Measurements from ENCODE around the gene B4GAT1.
"Not testable (repeated sequence)": the region's sequence is repeated elsewhere in the genome, so short reads cannot be mapped to it uniquely, and the experiment has no call there.

Gene B4GAT1

GRCh38 chr11:66347425-66348276 lies at the start of gene B4GAT1:
Gene B4GAT1, minus strand, starts transcription at chr11:66347629. Its CDS starts 84 bp downstream, at chr11:66347545.
- in situ Hi-C loops (cut with MboI; ENCODE audit: low sequenced_read_pairs, unreplicated experiment) = no loop called here
- DNase-seq (ENCODE audit: low spot score) = peak; percentile 86
- no peak for TF ChIP-seq CTCF (IDR thresholded peaks at IDR 0.05; ENCODE audit: borderline replicate concordance, control extremely low read depth, extremely low read depth, insufficient read depth, missing control alignments)

GRCh38 chr11:66393954-66394353 lies 46.5 kb upstream of the B4GAT1 start:
- in situ Hi-C loops (cut with MboI; ENCODE audit: low sequenced_read_pairs, unreplicated experiment) = no loop called here
- no peak for TF ChIP-seq CTCF (IDR thresholded peaks at IDR 0.05; ENCODE audit: borderline replicate concordance, control extremely low read depth, extremely low read depth, insufficient read depth, missing control alignments)
- no peak for DNase-seq (ENCODE audit: low spot score)

GRCh38 chr11:66391322-66391721 lies 43.9 kb upstream of the B4GAT1 start:
- in situ Hi-C loops (cut with MboI; ENCODE audit: low sequenced_read_pairs, unreplicated experiment) = no loop called here
- TF ChIP-seq CTCF (IDR thresholded peaks at IDR 0.05; ENCODE audit: borderline replicate concordance, control extremely low read depth, extremely low read depth, insufficient read depth, missing control alignments) = no peak
- no peak for DNase-seq (ENCODE audit: low spot score)

GRCh38 chr11:66388780-66389386 lies 41.5 kb upstream of the B4GAT1 start:
- DNase-seq (ENCODE audit: low spot score) = peak; percentile 69
- peak; percentile 82 for TF ChIP-seq CTCF (IDR thresholded peaks at IDR 0.05; ENCODE audit: borderline replicate concordance, control extremely low read depth, extremely low read depth, insufficient read depth, missing control alignments)
- in situ Hi-C loops (cut with MboI; ENCODE audit: low sequenced_read_pairs, unreplicated experiment) = no loop called here

GRCh38 chr11:66386171-66387069 lies 39.0 kb upstream of the B4GAT1 start:
- in situ Hi-C loops (cut with MboI; ENCODE audit: low sequenced_read_pairs, unreplicated experiment) = no loop called here
- DNase-seq (ENCODE audit: low spot score) = peak; percentile 73
- peak; percentile 89 for TF ChIP-seq CTCF (IDR thresholded peaks at IDR 0.05; ENCODE audit: borderline replicate concordance, control extremely low read depth, extremely low read depth, insufficient read depth, missing control alignments)

GRCh38 chr11:66384316-66384715 lies 36.9 kb upstream of the B4GAT1 start:
- DNase-seq (ENCODE audit: low spot score); in situ Hi-C loops (cut with MboI; ENCODE audit: low sequenced_read_pairs, unreplicated experiment): not testable (repeated sequence)

GRCh38 chr11:66380264-66380663 lies 32.8 kb upstream of the B4GAT1 start:
- DNase-seq (ENCODE audit: low spot score) = not testable (repeated sequence)

GRCh38 chr11:66373690-66374287 lies 26.4 kb upstream of the B4GAT1 start:
- in situ Hi-C loops (cut with MboI; ENCODE audit: low sequenced_read_pairs, unreplicated experiment); DNase-seq (ENCODE audit: low spot score): not testable (repeated sequence)

More at GRCh38 chr11:66380264-66380663, 32.8 kb upstream of the B4GAT1 start:
- in situ Hi-C loops (cut with MboI; ENCODE audit: low sequenced_read_pairs, unreplicated experiment) = not testable (repeated sequence)
